GM19328 (cell line): ENCODE results near the gene MAGEA9B.
"Not testable (repeated sequence)": the region's sequence is repeated elsewhere in the genome, so short reads cannot be mapped to it uniquely, and the experiment has no call there.

Experiments used
- ATAC-seq: cut with Tn5 transposase; IDR thresholded peaks from one replicate; pipeline ENCODE4 v1.9.1; 2021; ENCODE audit warnings: mild to moderate bottlenecking, moderate library complexity; ENCODE audit not compliant: unreplicated experiment

The MAGEA9B gene

DNA sequence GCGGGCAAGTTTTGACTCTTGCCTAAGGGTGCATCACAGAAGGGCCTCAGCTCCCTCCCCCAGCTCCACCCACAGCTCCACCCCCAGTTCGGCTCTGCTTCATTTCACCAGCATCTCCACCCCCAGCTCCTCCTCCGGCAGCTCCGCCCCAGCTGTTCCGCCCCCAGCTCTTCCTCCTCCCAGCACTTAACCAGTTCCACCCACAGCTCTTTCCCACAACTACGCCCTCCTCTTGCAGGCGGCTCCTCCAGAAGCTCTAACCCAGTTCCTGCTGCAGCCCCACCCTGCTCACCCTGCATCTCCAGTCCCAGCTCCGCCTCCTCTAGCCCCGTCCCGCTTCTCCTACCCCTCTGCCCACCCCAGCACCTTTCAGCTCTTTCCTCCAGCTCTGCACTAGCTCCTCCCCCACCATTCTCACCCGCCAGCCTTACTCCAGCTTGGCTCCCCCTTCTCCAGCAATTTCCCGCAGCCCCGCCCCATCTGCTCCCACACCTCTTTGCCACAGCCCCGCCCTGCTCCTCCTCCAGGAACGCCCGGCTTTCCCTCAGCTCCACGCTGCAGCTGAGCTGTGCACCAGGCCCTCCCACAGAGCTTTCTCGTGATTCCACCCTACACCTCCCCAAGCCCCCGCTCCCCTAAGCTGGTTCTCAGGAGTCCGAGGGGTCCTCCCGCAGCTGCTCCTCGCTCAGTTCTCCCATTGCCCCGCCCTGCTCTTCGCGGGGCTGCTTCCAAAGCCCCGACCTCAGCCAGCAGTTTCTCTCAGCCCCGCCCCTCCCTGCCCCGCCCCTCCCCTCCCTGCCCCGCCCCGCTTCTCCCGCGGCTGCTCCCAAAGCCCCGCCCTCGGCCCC is 47.8 kb downstream of the MAGEA9B start:
- peak; percentile 39 for ATAC-seq

DNA sequence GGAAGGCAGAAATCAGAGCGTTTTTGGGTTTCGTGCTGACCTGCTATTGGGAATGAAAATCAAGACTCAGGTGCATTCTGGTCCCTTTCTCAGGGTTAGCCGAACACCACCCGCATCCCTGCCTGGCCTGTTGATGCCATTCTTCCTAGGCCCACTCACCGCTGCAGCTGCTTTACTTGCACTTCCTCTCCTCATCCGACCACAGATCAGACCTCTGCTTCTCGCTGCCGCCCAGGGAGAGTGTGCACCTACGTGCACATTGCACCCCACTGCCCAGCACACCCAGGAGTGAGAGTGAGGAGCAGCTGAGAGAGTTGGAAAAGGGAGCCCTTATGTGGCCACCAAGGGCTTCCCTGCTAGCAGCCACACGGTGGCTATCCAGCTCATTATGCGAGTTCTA is 49.8 kb downstream of the MAGEA9B start:
- ATAC-seq, result not testable (repeated sequence)

GRCh38 chrX:149534926-149535602 is 52.2 kb downstream of the MAGEA9B start:
- ATAC-seq, result not testable (repeated sequence)

GRCh38 chrX:149533999-149534398 is 53.3 kb downstream of the MAGEA9B start:
- ATAC-seq, result not testable (repeated sequence)

GRCh38 chrX:149532868-149533267 is 54.4 kb downstream of the MAGEA9B start:
- not testable (repeated sequence) for ATAC-seq
